Subcutaneous abdominal adipose tissue (tissue), 5 donors: Measurements from ENCODE around the gene ACKR2.
"Not testable (repeated sequence)": the region's sequence is repeated elsewhere in the genome, so short reads cannot be mapped to it uniquely, and the experiment has no call there.

Experiments used
- H3K27ac ChIP-seq: one replicate; pipeline ENCODE4 v1.7.0; 2013; ENCODE audit warnings: low read depth, mild to moderate bottlenecking, inconsistent platforms, low read length, moderate library complexity
- H3K27me3 ChIP-seq, 5 donors: one replicate each; pipeline ENCODE4 v1.7.0; 2013; ENCODE audit warnings: low read length in 5 of 5, inconsistent platforms in 1 of 5; ENCODE audit not compliant: control insufficient read depth in 5 of 5, insufficient read depth in 4 of 5
- H3K36me3 ChIP-seq, 5 donors: one replicate each; pipeline ENCODE4 v1.7.0; 2013; ENCODE audit warnings: low read length in 5 of 5; ENCODE audit not compliant: control insufficient read depth in 5 of 5, insufficient read depth in 5 of 5
- H3K4me1 ChIP-seq, 5 donors: one replicate each; pipeline ENCODE4 v1.7.0; 2013; ENCODE audit warnings: low read length in 5 of 5, mild to moderate bottlenecking in 3 of 5, moderate library complexity in 1 of 5; ENCODE audit not compliant: control insufficient read depth in 5 of 5, insufficient read depth in 5 of 5
- H3K4me3 ChIP-seq, 5 donors: one replicate each; pipeline ENCODE4 v1.7.0; 2013; ENCODE audit warnings: low read length in 5 of 5, low read depth in 1 of 5
- H3K9ac ChIP-seq, 5 donors: one replicate each; pipeline ENCODE4 v1.7.0; 2013; ENCODE audit warnings: low read length in 5 of 5, mild to moderate bottlenecking in 4 of 5, moderate library complexity in 3 of 5
- H3K9me3 ChIP-seq, 5 donors: one replicate each; pipeline ENCODE4 v1.7.0; 2013; ENCODE audit warnings: low read length in 5 of 5; ENCODE audit not compliant: control insufficient read depth in 5 of 5
- donor health status: healthy.
- donor health status: healthy.
- donor health status: healthy.
- donor health status: healthy.
- donor health status: healthy.

Gene ACKR2

GRCh38 chr3:42801048-42801620 lies 8.1 kb upstream of the ACKR2 start:
- Histone ChIP-seq H3K27ac (no peak overlapping the region), H3K36me3 (no peaks in the 10 kb centered on the region), H3K4me1 (peaks cover 9 to 43% (median 29%) of the 10 kb centered on the region in 5 donors), H3K4me3 (no peak overlapping the region), H3K27me3 (no peaks in the 10 kb centered on the region), H3K9ac (no peak overlapping the region), H3K9me3 (no peaks in the 10 kb centered on the region)

- Histone ChIP-seq H3K27me3 (no peaks in the 10 kb centered on the region), H3K4me3 (no peak overlapping the region), H3K9me3 (no peaks in the 10 kb centered on the region), H3K36me3 (no peaks in the 10 kb centered on the region), H3K9ac (no peak overlapping the region), H3K4me1 (peaks cover 9 to 43% (median 29%) of the 10 kb centered on the region in 5 donors), H3K27ac (no peak overlapping the region)
Observed at GRCh38 chr3:42801784-42802183, 7.5 kb upstream of the ACKR2 start.

GRCh38 chr3:42802876-42803413 lies 6.3 kb upstream of the ACKR2 start:
- Histone ChIP-seq H3K27ac (peak overlapping the region; percentile 95), H3K9me3 (no peaks in the 10 kb centered on the region), H3K4me3 (peak overlapping the region; percentile 91 to 98 (median 97)), H3K4me1 (peaks cover 9 to 43% (median 29%) of the 10 kb centered on the region in 5 donors), H3K27me3 (no peaks in the 10 kb centered on the region), H3K9ac (peak overlapping the region in 4 of 5 donors; percentile 96 to 98 (median 97)), H3K36me3 (no peaks in the 10 kb centered on the region)

- peak overlapping the region; percentile 95 for H3K27ac ChIP-seq
- H3K4me1 ChIP-seq, result peaks cover 9 to 43% (median 29%) of the 10 kb centered on the region in 5 donors
- H3K4me3 ChIP-seq, result peak overlapping the region; percentile 91 to 98 (median 97)
- H3K9ac ChIP-seq, result peak overlapping the region; percentile 93 to 98 (median 96)
- no peaks in the 10 kb centered on the region for H3K27me3 ChIP-seq
- no peaks in the 10 kb centered on the region for H3K9me3 ChIP-seq
- no peaks in the 10 kb centered on the region for H3K36me3 ChIP-seq
Observed at GRCh38 chr3:42803414-42804105, 5.7 kb upstream of the ACKR2 start.

- H3K9me3 ChIP-seq, result no peaks in the 10 kb centered on the region
- H3K36me3 ChIP-seq, result no peaks in the 10 kb centered on the region
- H3K4me3 ChIP-seq, result peak within 1 kb of the TSS; percentile 91 to 98 (median 97)
- no peaks in the 10 kb centered on the region for H3K27me3 ChIP-seq
- peaks cover 9 to 43% (median 29%) of the 10 kb centered on the region in 5 donors for H3K4me1 ChIP-seq
- peak within 1 kb of the TSS; percentile 93 to 98 (median 96) for H3K9ac ChIP-seq
- peak within 1 kb of the TSS; percentile 95 for H3K27ac ChIP-seq
Observed at GRCh38 chr3:42804106-42804830, 5.0 kb upstream of the ACKR2 start, which contains the start of gene HIGD1A. HIGD1A (minus strand) TSS chr3:42804490; CDS start chr3:42794253, 10,237 bp downstream.

- Histone ChIP-seq H3K4me1 (peaks cover 9 to 43% (median 29%) of the 10 kb centered on the region in 5 donors), H3K9me3 (no peaks in the 10 kb centered on the region), H3K36me3 (no peaks in the 10 kb centered on the region), H3K4me3 (peak overlapping the region; percentile 72 to 98 (median 93)), H3K27me3 (no peaks in the 10 kb centered on the region), H3K27ac (peak overlapping the region; percentile 95), H3K9ac (peak overlapping the region; percentile 63 to 96 (median 87))
Observed at GRCh38 chr3:42804831-42805132, 4.5 kb upstream of the ACKR2 start.

GRCh38 chr3:42805141-42805821 lies 4.0 kb upstream of the ACKR2 start:
- Histone ChIP-seq H3K27ac (peak overlapping the region; percentile 95), H3K9ac (peak overlapping the region in 4 of 5 donors; percentile 80 to 96 (median 89)), H3K9me3 (no peaks in the 10 kb centered on the region), H3K4me1 (peaks cover 9 to 38% (median 29%) of the 10 kb centered on the region in 5 donors), H3K4me3 (peak overlapping the region; percentile 72 to 98 (median 93)), H3K36me3 (no peaks in the 10 kb centered on the region), H3K27me3 (no peaks in the 10 kb centered on the region)

- Histone ChIP-seq H3K4me3 (no peak overlapping the region), H3K9me3 (no peaks in the 10 kb centered on the region), H3K27me3 (no peaks in the 10 kb centered on the region), H3K4me1 (peaks cover 9 to 20% (median 17%) of the 10 kb centered on the region in 5 donors), H3K36me3 (no peaks in the 10 kb centered on the region), H3K9ac (no peak overlapping the region), H3K27ac (no peak overlapping the region)
Observed at GRCh38 chr3:42807929-42808328, 1.3 kb upstream of the ACKR2 start.

GRCh38 chr3:42810706-42811105 lies 1.5 kb downstream of the ACKR2 start:
- not testable (repeated sequence) for H3K9ac ChIP-seq, H3K9me3 ChIP-seq, H3K27ac ChIP-seq, H3K4me1 ChIP-seq, H3K4me3 ChIP-seq, H3K27me3 ChIP-seq, H3K36me3 ChIP-seq
